ENCODE results near the gene TSBP1. TPM values are rescaled to one million over a fixed set of nuclear protein-coding genes. Genes with fewer than 3 reads are reported as not detected.

Gene TSBP1
- total RNA-seq, 1 experiment from 2014 or later: not detected

DNA sequence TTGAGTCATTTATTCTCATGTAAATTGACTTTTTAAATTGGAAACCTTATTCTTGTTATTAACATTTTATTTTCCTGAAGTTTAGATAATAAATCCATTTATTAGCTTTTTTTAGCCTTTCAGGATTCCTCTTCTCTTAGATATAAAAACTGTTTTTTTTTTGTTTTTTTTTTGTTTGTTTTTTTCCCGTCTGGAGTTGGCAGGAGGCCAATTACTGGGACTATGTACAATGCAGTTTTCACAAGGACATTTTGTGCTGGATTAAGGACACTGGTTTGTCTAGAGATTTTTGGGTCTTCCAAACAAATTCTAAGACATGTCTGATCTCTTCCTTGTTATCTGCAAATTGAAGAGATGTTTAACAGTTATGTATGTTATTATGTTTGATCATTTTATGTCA is 34.0 kb upstream of the TSBP1 start:
- H3K4me3 Mint-ChIP-seq: no peak overlapping the region
- peaks cover 3 to 7% of the 10 kb centered on the region in 2 experiments; a peak in 4 of 5 replicates for H3K9me3 Mint-ChIP-seq
- peaks cover 10% of the 10 kb centered on the region for H3K27me3 Mint-ChIP-seq (ENCODE audit: low read depth)
- Histone ChIP-seq H3K79me1 (ENCODE audit: insufficient read depth, low read depth, low read length, poor library complexity, severe bottlenecking) (no peaks in the 10 kb centered on the region), H3K27me3 (ENCODE audit: insufficient read depth, low read length) (no peaks in the 10 kb centered on the region), H2AK5ac (ENCODE audit: insufficient read length, low read length) (no peak overlapping the region), H2BK15ac (ENCODE audit: low read depth, low read length) (no peak overlapping the region), H3T11ph (ENCODE audit: low read length) (no peak overlapping the region), H4K91ac (ENCODE audit: insufficient read length, low read depth, low read length) (no peak overlapping the region), H3K4me1 (ENCODE audit: insufficient read depth, low read length) (peaks cover 4% of the 10 kb centered on the region; the same call in 1 of the 2 replicates), H4K5ac (ENCODE audit: insufficient read length, low read depth, low read length) (no peak overlapping the region), H3K56ac (ENCODE audit: insufficient read length, low read depth, low read length) (no peak overlapping the region), H3K9ac (ENCODE audit: extremely low read depth, insufficient read length, low read length) (no peak overlapping the region), H4K20me1 (ENCODE audit: control insufficient read depth, insufficient read depth, insufficient read length) (no peaks in the 10 kb centered on the region), H2BK5ac (ENCODE audit: insufficient read length, low read length) (no peak overlapping the region), H3K23me2 (ENCODE audit: insufficient read length, low read depth, low read length, poor library complexity, severe bottlenecking) (no peaks in the 10 kb centered on the region), H2AFZ (ENCODE audit: low read length) (no peak overlapping the region), H3K4me2 (ENCODE audit: insufficient read depth, insufficient read length, low read length) (no peak overlapping the region), H3K79me2 (ENCODE audit: insufficient read depth, low read length) (no peaks in the 10 kb centered on the region), H2BK20ac (ENCODE audit: low read depth, low read length, poor library complexity, severe bottlenecking) (no peak overlapping the region), H3K18ac (ENCODE audit: insufficient read length, low read depth, low read length) (no peak overlapping the region), H3K4ac (ENCODE audit: low read depth, low read length) (no peak overlapping the region), H3K14ac (ENCODE audit: insufficient read depth, low read length) (no peak overlapping the region), H3K27ac (ENCODE audit: insufficient read length, low read depth, low read length) (no peak overlapping the region), H3K9me3 (ENCODE audit: control insufficient read depth, low read depth, low read length) (no peaks in the 10 kb centered on the region), H3K23ac (ENCODE audit: insufficient read length, low read depth, low read length) (no peak overlapping the region), H2BK12ac (ENCODE audit: insufficient read length, low read depth, low read length) (no peak overlapping the region), H2BK120ac (ENCODE audit: low read depth, low read length, poor library complexity, severe bottlenecking) (no peak overlapping the region), H4K8ac (replicated peaks; ENCODE audit: insufficient read length, low read depth, low read length) (no peak overlapping the region)
- DNase-seq: no peak
- no peaks in the 10 kb centered on the region; a peak in 1 of 7 replicates for H3K36me3 Mint-ChIP-seq (ENCODE audit: insufficient read depth in 1 of 3, low read depth in 3 of 3)
- TF ChIP-seq, protein P1, sequence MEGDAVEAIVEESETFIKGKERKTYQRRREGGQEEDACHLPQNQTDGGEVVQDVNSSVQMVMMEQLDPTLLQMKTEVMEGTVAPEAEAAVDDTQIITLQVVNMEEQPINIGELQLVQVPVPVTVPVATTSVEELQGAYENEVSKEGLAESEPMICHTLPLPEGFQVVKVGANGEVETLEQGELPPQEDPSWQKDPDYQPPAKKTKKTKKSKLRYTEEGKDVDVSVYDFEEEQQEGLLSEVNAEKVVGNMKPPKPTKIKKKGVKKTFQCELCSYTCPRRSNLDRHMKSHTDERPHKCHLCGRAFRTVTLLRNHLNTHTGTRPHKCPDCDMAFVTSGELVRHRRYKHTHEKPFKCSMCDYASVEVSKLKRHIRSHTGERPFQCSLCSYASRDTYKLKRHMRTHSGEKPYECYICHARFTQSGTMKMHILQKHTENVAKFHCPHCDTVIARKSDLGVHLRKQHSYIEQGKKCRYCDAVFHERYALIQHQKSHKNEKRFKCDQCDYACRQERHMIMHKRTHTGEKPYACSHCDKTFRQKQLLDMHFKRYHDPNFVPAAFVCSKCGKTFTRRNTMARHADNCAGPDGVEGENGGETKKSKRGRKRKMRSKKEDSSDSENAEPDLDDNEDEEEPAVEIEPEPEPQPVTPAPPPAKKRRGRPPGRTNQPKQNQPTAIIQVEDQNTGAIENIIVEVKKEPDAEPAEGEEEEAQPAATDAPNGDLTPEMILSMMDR (conservative IDR thresholded peaks at IDR 0.05): no peak
- H3K4me1 Mint-ChIP-seq: peaks cover 8 to 11% of the 10 kb centered on the region in 2 experiments
- no peak overlapping the region for H3K27ac Mint-ChIP-seq
- no CpG with 5 or more reads among the region's 1 CpG for WGBS (ENCODE audit: extremely low coverage, insufficient read length, low lambda C conversion rate)

Measured in H9 (cell line).